SK-N-SH (cell line): ENCODE results near the gene DES. TPM values are rescaled to one million over a fixed set of nuclear protein-coding genes. Genes with fewer than 3 reads are reported as not detected.

Source experiments
- CTCF ChIA-PET: fragments of 300-600, 350-600 bp; formaldehyde crosslinking; extraction: SDS; loops from one replicate; lab custom pipeline; 2021; lab: Yijun Ruan, JAX
- POLR2A ChIA-PET: fragments of 350-600 bp; sonication (Branson Sonifier 250); formaldehyde crosslinking; extraction: SDS; loops from one replicate; lab custom pipeline; 2020; ENCODE audit warnings: antibody characterized with exemption, inconsistent platforms; lab: Yijun Ruan, JAX
- DNase-seq: peaks from one replicate; pipeline ENCODE4 v3.0.0; 2012
- H2AFZ ChIP-seq: fragments of 200-600 bp; sonication (generic); 2 replicates; pipeline ENCODE4 v1.8.1; 2016; ENCODE audit warnings: antibody characterized with exemption, mild to moderate bottlenecking, low read depth
- H3F3A ChIP-seq: fragments of 200-600 bp; sonication (generic); replicated peaks from 2 replicates; pipeline ENCODE3; 2016; ENCODE audit warnings: antibody characterized with exemption, mild to moderate bottlenecking; ENCODE audit not compliant: insufficient read depth
- H3K27ac ChIP-seq, 2 experiments: fragments of 200-500 bp in 1 of 2; fragments of 200-600 bp in 1 of 2; sonication (Bioruptor generic) in 1 of 2; sonication (generic), shearing (Covaris generic) in 1 of 2; 2 replicates each; pipeline versions ENCODE4 v1.5.1 to v1.6.1; 2014 to 2016; ENCODE audit warnings: low read depth in 2 of 2, inconsistent platforms in 1 of 2, low read length in 1 of 2, mild to moderate bottlenecking in 1 of 2, mixed read lengths in 1 of 2
- H3K27me3 ChIP-seq: fragments of 200-600 bp; sonication (generic), shearing (Covaris generic); 2 replicates; pipeline ENCODE4 v1.6.1; 2016; ENCODE audit warnings: mixed run types; ENCODE audit not compliant: insufficient read depth
- H3K36me3 ChIP-seq, 2 experiments: fragments of 200-500 bp in 1 of 2; fragments of 200-600 bp in 1 of 2; sonication (Bioruptor generic) in 1 of 2; sonication (generic) in 1 of 2; replicated peaks in 1 of 2; 2 replicates each; pipeline versions ENCODE3 to v1.5.1; 2014 to 2016; ENCODE audit warnings: low read length in 1 of 2, mild to moderate bottlenecking in 1 of 2; ENCODE audit not compliant: insufficient read depth in 2 of 2, control insufficient read depth in 1 of 2
- H3K4me1 ChIP-seq, 2 experiments: fragments of 200-500 bp in 1 of 2; fragments of 200-600 bp in 1 of 2; sonication (Bioruptor generic) in 1 of 2; sonication (generic), shearing (Covaris generic) in 1 of 2; 2 replicates each; pipeline versions ENCODE4 v1.5.1 to v1.6.1; 2014 to 2016; ENCODE audit warnings: low read depth in 1 of 2, low read length in 1 of 2, mixed run types in 1 of 2; ENCODE audit not compliant: insufficient read depth in 2 of 2, control insufficient read depth in 1 of 2
- H3K4me2 ChIP-seq: fragments of 200-600 bp; sonication (generic), shearing (Covaris generic); 2 replicates; pipeline ENCODE4 v1.6.1; 2017; ENCODE audit warnings: mixed run types
- H3K4me3 ChIP-seq, 2 experiments: fragments of 200-500 bp in 1 of 2; fragments of 200-600 bp in 1 of 2; sonication (Bioruptor generic) in 1 of 2; sonication (generic), shearing (Covaris generic) in 1 of 2; 2 replicates each; pipeline versions ENCODE4 v1.5.1 to v1.8.1; 2014 to 2016; ENCODE audit warnings: low read depth in 2 of 2, inconsistent platforms in 1 of 2, low read length in 1 of 2, mild to moderate bottlenecking in 1 of 2, mixed read lengths in 1 of 2, moderate library complexity in 1 of 2
- H3K79me2 ChIP-seq: fragments of 200-600 bp; sonication (generic); 2 replicates; pipeline ENCODE4 v1.8.1; 2017; ENCODE audit warnings: mild to moderate bottlenecking; ENCODE audit not compliant: insufficient read depth
- H3K9ac ChIP-seq: fragments of 200-600 bp; sonication (generic); 2 replicates; pipeline ENCODE4 v1.6.1; 2017; ENCODE audit warnings: mixed run types
- H3K9me2 ChIP-seq: fragments of 200-600 bp; sonication (generic); 2 replicates; pipeline ENCODE4 v1.6.1; 2017; ENCODE audit warnings: mixed run types
- H3K9me3 ChIP-seq: fragments of 200-600 bp; sonication (generic); 2 replicates; pipeline ENCODE4 v1.6.1; 2017; ENCODE audit warnings: mixed run types, mild to moderate bottlenecking, moderate library complexity
- H4K20me1 ChIP-seq: fragments of 200-600 bp; sonication (generic); 2 replicates; pipeline ENCODE4 v1.6.1; 2017; ENCODE audit warnings: mild to moderate bottlenecking, mixed run types; ENCODE audit not compliant: insufficient read depth
- CHD2 ChIP-seq: fragments of 150-350 bp; IDR thresholded peaks from 2 replicates; pipeline ENCODE4 v1.6.1; 2018; ENCODE audit warnings: low read length; ENCODE audit not compliant: partially characterized antibody
- ELF1 ChIP-seq: IDR thresholded peaks from 2 replicates; pipeline ENCODE4 v1.4.0; 2012
- EZH2phosphoT487 ChIP-seq: fragments of 200-600 bp; sonication (generic); IDR thresholded peaks from 2 replicates; pipeline ENCODE4 v1.6.1; 2017; ENCODE audit warnings: low read depth, mixed run types, mild to moderate bottlenecking, antibody characterized with exemption, moderate library complexity, borderline replicate concordance
- FOSL2 ChIP-seq: IDR thresholded peaks from 2 replicates; pipeline ENCODE4 v1.4.0; 2012; ENCODE audit warnings: low read depth, mild to moderate bottlenecking, moderate library complexity, borderline replicate concordance
- FOXM1 ChIP-seq: IDR thresholded peaks from 2 replicates; pipeline ENCODE4 v1.4.0; 2012; ENCODE audit warnings: low read depth, mild to moderate bottlenecking
- GABPA ChIP-seq: IDR thresholded peaks from 2 replicates; pipeline ENCODE4 v1.4.0; 2012; ENCODE audit warnings: low read depth, mild to moderate bottlenecking
- GATA2 ChIP-seq: sonication (generic); formaldehyde crosslinking; IDR thresholded peaks from 2 replicates; pipeline ENCODE4 v1.5.0; 2020; ENCODE audit warnings: mild to moderate bottlenecking, missing genetic modification reagents
- MEF2A ChIP-seq: IDR thresholded peaks from 2 replicates; pipeline ENCODE4 v1.4.0; 2012; ENCODE audit warnings: low read depth, borderline replicate concordance
- MXI1 ChIP-seq: IDR thresholded peaks from 2 replicates; pipeline ENCODE4 v1.6.1; 2012; ENCODE audit warnings: mild to moderate bottlenecking, low read depth, low read length, improper control_type of control experiment
- NRF1 ChIP-seq: IDR thresholded peaks from 2 replicates; pipeline ENCODE4 v1.6.1; 2012; ENCODE audit warnings: low read depth, mild to moderate bottlenecking, low read length
- POLR2AphosphoS5 ChIP-seq: IDR thresholded peaks from 2 replicates; pipeline ENCODE4 v1.6.1; 2012; ENCODE audit warnings: low read depth, low read length
- RXRA ChIP-seq: IDR thresholded peaks from 2 replicates; pipeline ENCODE4 v1.4.0; 2012; ENCODE audit warnings: low read depth, mild to moderate bottlenecking, borderline replicate concordance
- SIN3A ChIP-seq: IDR thresholded peaks from 2 replicates; pipeline ENCODE4 v1.6.1; 2012; ENCODE audit warnings: low read depth, mild to moderate bottlenecking, low read length, moderate library complexity, borderline replicate concordance
- TAF1 ChIP-seq: IDR thresholded peaks from 2 replicates; pipeline ENCODE4 v1.6.1; 2012; ENCODE audit warnings: low read depth, mild to moderate bottlenecking, low read length, moderate library complexity, borderline replicate concordance
- TCF12 ChIP-seq: IDR thresholded peaks from 2 replicates; pipeline ENCODE4 v1.4.0; 2012
- YY1 ChIP-seq: IDR thresholded peaks from 2 replicates; pipeline ENCODE4 v1.4.0; 2012; ENCODE audit warnings: low read depth, mild to moderate bottlenecking
- WGBS: methylation state at CpG from one replicate; pipeline ENCODE4 v1.1.6; 2017; ENCODE audit warnings: low lambda C conversion rate; 5-methylcytosine and 5-hydroxymethylcytosine counted together
- polyA plus RNA-seq, 3 experiments: library from polyadenylated mRNA; depleted of rRNA; stranded (reverse); fragments of >200 nt; gene quantifications; 2 replicates each; pipeline ENCODE4 v1.2.3, GENCODE V29; 2012
- TF ChIP-seq, protein P1 (sequence below): IDR thresholded peaks from 2 replicates; pipeline ENCODE4 v1.4.0; 2012; ENCODE audit warnings: low read depth, borderline replicate concordance
- TF ChIP-seq, protein P2 (sequence below): fragments of 150-350 bp; IDR thresholded peaks from 2 replicates; pipeline ENCODE4 v1.6.1; 2017; ENCODE audit warnings: antibody characterized with exemption, low read length, low read depth, borderline replicate concordance
- TF ChIP-seq, protein P3 (sequence below): IDR thresholded peaks from 2 replicates; pipeline ENCODE4; 2012
- TF ChIP-seq, protein P4 (sequence below): fragments of 150-350 bp; IDR thresholded peaks from 2 replicates; pipeline ENCODE4 v1.6.1; 2016; ENCODE audit warnings: mild to moderate bottlenecking, low read depth, low read length
- TF ChIP-seq, protein P5 (sequence below): IDR thresholded peaks from 2 replicates; pipeline ENCODE4 v1.4.0; 2012; ENCODE audit warnings: low read depth
- TF ChIP-seq, protein P6 (sequence below): fragments of 200-600 bp; sonication (generic); IDR thresholded peaks from 2 replicates; pipeline ENCODE4 v1.6.1; 2017; ENCODE audit warnings: antibody characterized with exemption, mild to moderate bottlenecking, moderate library complexity

Gene DES
- polyA plus RNA-seq, 1 of the 3 experiments (the other 2 are of a cell fraction), result 0.21 TPM

DNA sequence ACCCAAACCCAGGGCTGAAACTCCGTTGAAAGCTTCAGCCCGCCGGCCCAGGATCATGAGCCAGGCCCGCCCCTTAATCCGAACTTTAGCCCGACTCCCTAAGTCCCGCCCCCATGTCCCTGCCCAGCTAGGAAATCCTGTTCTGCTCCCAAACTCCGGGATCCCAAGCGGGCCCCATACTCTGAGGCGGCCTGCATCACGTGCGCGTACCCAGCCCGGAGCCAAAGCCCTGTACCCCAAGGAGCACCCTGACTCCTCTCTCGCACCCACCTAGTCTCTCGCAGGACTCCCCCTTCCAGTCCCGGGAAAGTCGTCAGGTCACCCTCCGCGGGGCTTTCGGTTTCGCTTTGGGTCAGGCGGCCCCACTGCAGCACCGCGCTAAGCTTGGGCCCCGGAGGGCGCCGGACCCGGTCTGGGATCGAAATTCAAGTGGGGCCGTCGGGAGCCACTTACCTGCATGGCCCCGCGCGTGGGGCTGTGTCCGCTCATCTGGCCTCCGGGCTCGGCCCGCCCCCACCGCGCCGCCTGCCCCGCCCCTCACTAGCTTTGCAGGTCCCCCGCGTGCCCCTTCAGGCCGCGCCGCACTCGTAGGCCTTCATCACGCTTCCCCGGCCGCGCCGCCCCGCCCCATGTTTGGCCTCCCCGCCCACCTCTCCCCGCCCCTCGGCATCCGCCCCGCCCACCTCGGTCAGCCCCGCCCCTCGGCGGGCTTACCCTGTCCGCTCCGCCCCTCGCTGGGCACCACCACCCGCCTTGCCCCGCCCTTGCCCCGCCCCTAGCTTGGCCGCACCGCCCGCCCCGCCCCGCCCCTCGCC is 30.7 kb upstream of the DES start, which contains the start of gene DNPEP (continued):
- TF ChIP-seq EZH2phosphoT487, result no peak
- no peak for TF ChIP-seq TCF12
- TF ChIP-seq MXI1, result peak; percentile 37
- TF ChIP-seq FOXM1, result no peak
- TF ChIP-seq TAF1, result peak; percentile 19; the same call in 1 of the 2 replicates
- no peak for TF ChIP-seq ELF1
- TF ChIP-seq SIN3A, result 0 out of 2 replicates have a peak, but pooled peaks have one; percentile 13
- no peak for TF ChIP-seq CHD2
- TF ChIP-seq, all 33 proteins: peak for 8

DNA sequence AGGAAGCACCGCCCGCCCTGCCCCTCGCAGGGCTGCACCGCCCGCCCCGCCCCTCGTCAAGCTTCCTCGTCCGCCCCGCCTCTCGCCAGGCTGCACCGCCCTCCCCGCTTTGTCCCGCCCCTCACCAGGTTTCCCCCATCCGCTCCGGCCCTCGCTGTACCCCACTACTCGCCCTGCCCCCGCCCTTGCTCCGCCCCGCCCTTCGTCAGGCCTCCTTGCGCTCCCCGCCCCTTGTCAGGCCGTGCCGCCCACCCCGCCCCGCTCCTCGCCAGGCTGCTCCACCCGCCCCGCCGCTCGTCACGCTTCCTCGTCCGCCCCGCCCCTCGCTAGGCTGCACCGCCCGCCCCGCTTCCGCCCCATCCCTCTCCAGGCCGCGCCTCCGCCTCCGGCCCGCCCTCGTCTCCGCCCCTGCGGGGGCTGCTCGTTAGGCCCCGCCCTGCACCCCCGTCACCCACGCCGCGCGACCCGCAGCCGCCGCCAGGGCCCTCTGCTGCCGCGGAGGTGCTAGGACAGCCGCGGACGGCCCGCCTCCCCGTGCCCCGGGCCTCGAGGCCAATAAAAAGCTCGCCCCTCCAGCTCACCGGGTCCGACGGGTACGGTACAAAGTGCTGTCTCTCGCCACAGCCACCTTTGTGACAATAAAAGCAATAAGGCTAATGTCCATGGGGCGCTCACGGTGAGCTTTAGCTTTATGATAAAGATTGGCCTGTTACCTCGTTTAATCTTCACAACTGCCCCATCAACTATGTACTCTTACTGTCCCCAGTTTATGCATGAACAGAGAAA is 29.9 kb upstream of the DES start:
- WGBS, result 3% methylated on average over 20 of the region's 78 CpGs
- Histone ChIP-seq H3K4me3 (peak overlapping the region in 1 of 2 experiments; percentile 43; a peak in 2 of 4 replicates), H3K4me2 (peak overlapping the region; percentile 70; the same call in 1 of the 2 replicates), H3K27ac (peak overlapping the region; percentile 43 to 75; a peak in 3 of 4 replicates), H3K36me3 (peaks cover 23 to 29% of the 10 kb centered on the region in 2 experiments), H3K9me3 (no peaks in the 10 kb centered on the region), H3K4me1 (peaks cover 3 to 16% of the 10 kb centered on the region in 2 experiments; a peak in 1 of 4 replicates), H3K79me2 (peaks cover 13% of the 10 kb centered on the region), H3K27me3 (no peaks in the 10 kb centered on the region), H2AFZ (peak overlapping the region; percentile 96), H3F3A (peaks cover 8% of the 10 kb centered on the region), H3K9ac (0 out of 2 replicates have a peak overlapping the region, but pooled peaks have one; percentile 32), H3K9me2 (no peaks in the 10 kb centered on the region), H4K20me1 (no peaks in the 10 kb centered on the region)
- DNase-seq, result peak; percentile 99
- ChIA-PET CTCF (interaction anchor here (0.5 to 7.7 kb wide), 28 partner anchors 9 to 384 kb away, joined by 3 to 52 read pairs (median 4); partner anchors contain the start of genes CHPF, GMPPA, SLC23A3 and TMEM198), POLR2A (interaction anchor here (0.7 to 2.1 kb wide), 8 partner anchors 14 to 139 kb away, joined by 3 to 5 read pairs (median 3); partner anchors contain the start of gene DNAJB2)
- TF ChIP-seq RXRA, result no peak
- TF ChIP-seq, protein P1, sequence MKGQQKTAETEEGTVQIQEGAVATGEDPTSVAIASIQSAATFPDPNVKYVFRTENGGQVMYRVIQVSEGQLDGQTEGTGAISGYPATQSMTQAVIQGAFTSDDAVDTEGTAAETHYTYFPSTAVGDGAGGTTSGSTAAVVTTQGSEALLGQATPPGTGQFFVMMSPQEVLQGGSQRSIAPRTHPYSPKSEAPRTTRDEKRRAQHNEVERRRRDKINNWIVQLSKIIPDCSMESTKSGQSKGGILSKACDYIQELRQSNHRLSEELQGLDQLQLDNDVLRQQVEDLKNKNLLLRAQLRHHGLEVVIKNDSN, result no peak
- TF ChIP-seq YY1, result no peak
- no peak for TF ChIP-seq EZH2phosphoT487
- TF ChIP-seq GABPA, result peak; percentile 12; the same call in 1 of the 2 replicates
- no peak for TF ChIP-seq MEF2A
- peak; percentile 73; the same call in 1 of the 2 replicates for TF ChIP-seq MXI1
- TF ChIP-seq, protein P2, sequence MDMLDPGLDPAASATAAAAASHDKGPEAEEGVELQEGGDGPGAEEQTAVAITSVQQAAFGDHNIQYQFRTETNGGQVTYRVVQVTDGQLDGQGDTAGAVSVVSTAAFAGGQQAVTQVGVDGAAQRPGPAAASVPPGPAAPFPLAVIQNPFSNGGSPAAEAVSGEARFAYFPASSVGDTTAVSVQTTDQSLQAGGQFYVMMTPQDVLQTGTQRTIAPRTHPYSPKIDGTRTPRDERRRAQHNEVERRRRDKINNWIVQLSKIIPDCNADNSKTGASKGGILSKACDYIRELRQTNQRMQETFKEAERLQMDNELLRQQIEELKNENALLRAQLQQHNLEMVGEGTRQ, result no peak
- peak; percentile 21; the same call in 1 of the 2 replicates for TF ChIP-seq ELF1
- TF ChIP-seq, protein P3, sequence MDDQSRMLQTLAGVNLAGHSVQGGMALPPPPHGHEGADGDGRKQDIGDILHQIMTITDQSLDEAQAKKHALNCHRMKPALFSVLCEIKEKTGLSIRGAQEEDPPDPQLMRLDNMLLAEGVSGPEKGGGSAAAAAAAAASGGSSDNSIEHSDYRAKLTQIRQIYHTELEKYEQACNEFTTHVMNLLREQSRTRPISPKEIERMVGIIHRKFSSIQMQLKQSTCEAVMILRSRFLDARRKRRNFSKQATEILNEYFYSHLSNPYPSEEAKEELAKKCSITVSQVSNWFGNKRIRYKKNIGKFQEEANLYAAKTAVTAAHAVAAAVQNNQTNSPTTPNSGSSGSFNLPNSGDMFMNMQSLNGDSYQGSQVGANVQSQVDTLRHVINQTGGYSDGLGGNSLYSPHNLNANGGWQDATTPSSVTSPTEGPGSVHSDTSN, result no peak
- TF ChIP-seq GATA2 (CRISPR knock-in tag), result no peak
- TF ChIP-seq NRF1, result no peak
- TF ChIP-seq, protein P4, sequence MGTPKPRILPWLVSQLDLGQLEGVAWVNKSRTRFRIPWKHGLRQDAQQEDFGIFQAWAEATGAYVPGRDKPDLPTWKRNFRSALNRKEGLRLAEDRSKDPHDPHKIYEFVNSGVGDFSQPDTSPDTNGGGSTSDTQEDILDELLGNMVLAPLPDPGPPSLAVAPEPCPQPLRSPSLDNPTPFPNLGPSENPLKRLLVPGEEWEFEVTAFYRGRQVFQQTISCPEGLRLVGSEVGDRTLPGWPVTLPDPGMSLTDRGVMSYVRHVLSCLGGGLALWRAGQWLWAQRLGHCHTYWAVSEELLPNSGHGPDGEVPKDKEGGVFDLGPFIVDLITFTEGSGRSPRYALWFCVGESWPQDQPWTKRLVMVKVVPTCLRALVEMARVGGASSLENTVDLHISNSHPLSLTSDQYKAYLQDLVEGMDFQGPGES, result no peak
- TF ChIP-seq, protein P5, sequence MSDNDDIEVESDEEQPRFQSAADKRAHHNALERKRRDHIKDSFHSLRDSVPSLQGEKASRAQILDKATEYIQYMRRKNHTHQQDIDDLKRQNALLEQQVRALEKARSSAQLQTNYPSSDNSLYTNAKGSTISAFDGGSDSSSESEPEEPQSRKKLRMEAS, result peak; percentile 82
- peak; percentile 16; the same call in 1 of the 2 replicates for TF ChIP-seq POLR2AphosphoS5
- TF ChIP-seq, protein P6, sequence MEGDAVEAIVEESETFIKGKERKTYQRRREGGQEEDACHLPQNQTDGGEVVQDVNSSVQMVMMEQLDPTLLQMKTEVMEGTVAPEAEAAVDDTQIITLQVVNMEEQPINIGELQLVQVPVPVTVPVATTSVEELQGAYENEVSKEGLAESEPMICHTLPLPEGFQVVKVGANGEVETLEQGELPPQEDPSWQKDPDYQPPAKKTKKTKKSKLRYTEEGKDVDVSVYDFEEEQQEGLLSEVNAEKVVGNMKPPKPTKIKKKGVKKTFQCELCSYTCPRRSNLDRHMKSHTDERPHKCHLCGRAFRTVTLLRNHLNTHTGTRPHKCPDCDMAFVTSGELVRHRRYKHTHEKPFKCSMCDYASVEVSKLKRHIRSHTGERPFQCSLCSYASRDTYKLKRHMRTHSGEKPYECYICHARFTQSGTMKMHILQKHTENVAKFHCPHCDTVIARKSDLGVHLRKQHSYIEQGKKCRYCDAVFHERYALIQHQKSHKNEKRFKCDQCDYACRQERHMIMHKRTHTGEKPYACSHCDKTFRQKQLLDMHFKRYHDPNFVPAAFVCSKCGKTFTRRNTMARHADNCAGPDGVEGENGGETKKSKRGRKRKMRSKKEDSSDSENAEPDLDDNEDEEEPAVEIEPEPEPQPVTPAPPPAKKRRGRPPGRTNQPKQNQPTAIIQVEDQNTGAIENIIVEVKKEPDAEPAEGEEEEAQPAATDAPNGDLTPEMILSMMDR, result peak; percentile 64
- TF ChIP-seq TAF1, result peak; percentile 59; the same call in 1 of the 2 replicates
- no peak for TF ChIP-seq FOSL2
